Right renal pelvis (tissue), 4 donors: ENCODE measurements around the gene LRRFIP1. TPM values are rescaled to one million over a fixed set of nuclear protein-coding genes. Genes with fewer than 3 reads are reported as not detected.
"Not testable (repeated sequence)": the region's sequence is repeated elsewhere in the genome, so short reads cannot be mapped to it uniquely, and the experiment has no call there.

Experiments used
- DNase-seq, 4 donors: peaks; one replicate each; pipeline ENCODE4 v3.0.0-alpha.2; 2013; ENCODE audit warnings: low read depth in 4 of 4, low spot score in 3 of 4, missing footprints in 1 of 4
- polyA plus RNA-seq, 4 donors: library from polyadenylated mRNA; unstranded; fragments of 120-200 nt; gene quantifications; one replicate each; pipeline ENCODE4 v1.2.1, GENCODE V29; 2013; ENCODE audit not compliant: insufficient read length in 4 of 4

Gene LRRFIP1
- polyA plus RNA-seq, 4 donors, result 76.4 to 97.5 (median 87.9) TPM

DNA sequence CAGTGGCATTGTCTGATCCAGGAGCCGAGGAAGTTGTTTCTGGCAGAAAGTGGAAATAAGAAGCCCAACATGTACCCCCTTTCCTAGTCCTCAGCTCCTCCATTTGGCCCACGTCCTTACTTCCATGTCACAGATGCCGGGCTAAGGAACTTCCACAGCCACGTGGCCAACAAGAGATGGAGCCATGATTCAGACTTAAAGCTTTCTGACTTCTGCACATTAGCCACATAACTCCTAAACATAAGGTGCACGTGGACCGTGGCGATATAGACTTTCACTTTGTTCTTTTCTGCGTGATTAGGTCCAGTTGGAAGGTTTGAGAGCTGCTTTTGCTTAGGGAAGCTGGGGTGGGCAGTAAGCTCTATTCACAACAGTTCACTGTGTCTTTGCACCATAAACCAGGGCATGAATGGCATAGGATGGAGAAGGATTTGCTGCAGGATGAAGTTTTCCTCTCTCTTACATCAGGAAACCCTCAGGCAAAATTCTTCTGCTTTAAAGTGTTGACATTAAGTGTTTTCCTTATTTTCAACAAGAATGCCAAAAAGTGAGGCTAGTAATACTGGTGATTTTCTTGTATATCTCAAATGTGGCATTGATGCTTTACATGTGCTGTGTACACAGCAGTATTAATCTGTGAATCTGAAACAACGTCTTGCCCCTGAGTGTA lies 109.9 kb downstream of the LRRFIP1 start:
- no peak for DNase-seq

DNA sequence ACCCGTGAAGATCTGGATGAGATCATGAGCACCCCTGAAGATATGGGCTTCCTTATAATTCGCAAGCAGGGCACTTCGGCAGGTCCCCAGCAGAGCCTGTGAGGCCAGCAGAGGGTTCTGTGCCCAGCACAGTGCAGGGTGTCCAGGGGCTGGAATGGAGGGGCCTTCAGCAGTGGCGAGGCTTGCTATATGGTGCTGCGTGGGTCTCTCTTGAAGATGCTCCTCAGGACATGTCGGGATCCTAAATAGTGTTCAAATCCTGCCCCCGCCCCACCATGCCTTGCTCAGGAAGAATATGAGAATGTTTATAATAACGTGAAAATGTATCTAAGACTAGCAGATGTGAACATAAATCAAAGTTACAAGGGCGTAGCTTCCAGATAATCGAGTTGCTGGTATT lies 110.9 kb downstream of the LRRFIP1 start:
- DNase-seq, result no peak

- no peak for DNase-seq
Measured at GRCh38 chr2:237739101-237739500, 111.7 kb downstream of the LRRFIP1 start.

GRCh38 chr2:237742191-237742590 lies 114.8 kb downstream of the LRRFIP1 start:
- DNase-seq, result no peak

DNA sequence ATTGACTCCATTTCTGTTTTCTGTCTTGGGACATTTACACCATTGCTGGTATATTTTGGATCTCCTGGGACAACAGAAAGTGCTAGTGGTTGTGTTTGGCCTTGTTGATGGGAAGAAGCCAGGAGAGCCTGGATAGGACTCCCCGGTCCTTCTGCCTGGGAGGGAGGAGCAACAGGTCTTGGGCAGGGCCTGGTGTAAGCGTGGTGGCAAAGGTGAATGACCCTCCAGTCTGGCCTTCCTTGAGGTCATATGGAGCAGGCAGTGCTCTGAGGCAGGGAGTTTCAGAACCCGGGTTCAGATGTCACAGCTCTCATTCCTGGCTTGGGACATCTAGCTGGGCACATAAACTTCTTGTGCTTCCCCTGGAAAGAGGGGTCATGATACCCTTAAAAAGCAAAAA lies 115.2 kb downstream of the LRRFIP1 start:
- no peak for DNase-seq

DNA sequence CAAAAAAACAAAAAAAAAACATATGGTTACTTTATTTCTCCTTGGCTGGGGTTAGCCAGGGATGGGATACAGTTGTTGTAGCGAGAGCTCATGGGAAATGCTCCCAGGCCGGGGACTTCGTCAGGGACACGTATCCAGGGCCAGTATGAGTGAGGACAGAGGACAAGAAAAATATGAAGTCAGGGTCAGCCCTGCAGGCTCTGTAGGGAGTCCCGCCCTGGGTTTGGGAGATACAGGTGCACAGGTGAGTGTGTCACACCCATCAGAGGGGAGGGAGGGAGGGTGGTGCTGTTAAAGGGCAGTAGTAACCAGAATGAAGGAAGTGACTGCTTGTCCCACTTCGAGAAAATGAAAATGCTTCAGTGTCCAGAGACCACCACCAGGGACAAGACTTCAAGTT lies 115.6 kb downstream of the LRRFIP1 start:
- DNase-seq, result no peak

GRCh38 chr2:237743561-237744269 lies 116.3 kb downstream of the LRRFIP1 start:
- no peak for DNase-seq

DNA sequence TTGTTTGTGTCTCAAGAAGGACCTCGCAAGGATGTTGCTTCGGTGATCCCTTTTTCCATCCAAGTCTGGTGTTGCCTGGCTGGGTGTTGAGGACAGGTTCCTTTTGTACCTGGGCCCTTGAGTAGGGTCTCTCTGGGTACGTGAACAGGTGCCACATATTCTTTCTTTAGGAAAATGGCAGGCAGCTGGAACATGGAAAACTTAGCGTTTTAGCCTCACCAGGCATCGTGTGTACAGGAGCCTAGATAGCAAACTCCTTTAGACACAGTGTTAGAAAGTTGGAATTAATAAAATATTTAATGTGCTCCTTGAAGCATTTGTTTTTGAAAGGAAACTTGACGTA lies 116.9 kb downstream of the LRRFIP1 start:
- DNase-seq, result no peak

DNA sequence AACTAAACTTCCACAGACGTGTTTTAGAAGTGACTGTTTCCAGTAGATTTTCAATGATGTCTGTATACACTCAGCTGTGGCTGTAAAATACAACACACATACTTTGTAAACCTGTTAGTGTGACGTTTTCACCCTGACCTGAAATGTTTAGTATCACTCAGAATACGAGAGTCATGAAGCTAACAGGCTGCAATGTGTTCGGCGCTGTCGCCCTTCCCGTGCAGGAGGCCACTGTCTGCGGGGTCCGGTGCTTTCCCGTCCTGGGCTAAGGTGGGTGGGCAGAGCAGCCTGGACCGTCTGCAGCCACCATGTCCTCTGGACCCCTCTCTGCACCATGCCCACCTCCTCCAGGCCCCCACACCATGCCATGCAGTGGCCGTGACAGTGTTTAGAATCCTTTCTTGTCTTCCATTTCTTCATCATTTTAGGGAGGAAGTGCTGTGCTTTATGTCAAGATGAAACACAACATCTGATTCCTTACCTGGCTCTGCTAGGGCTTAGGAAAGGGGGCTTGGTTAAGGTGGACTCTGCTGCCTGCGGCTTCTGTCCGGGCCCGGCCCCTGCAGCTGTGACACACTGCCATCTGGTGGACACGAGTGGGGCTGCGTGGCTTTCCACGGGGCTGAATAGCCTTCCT lies 117.3 kb downstream of the LRRFIP1 start:
- DNase-seq, result peak in 1 of 4 donors; percentile 60

DNA sequence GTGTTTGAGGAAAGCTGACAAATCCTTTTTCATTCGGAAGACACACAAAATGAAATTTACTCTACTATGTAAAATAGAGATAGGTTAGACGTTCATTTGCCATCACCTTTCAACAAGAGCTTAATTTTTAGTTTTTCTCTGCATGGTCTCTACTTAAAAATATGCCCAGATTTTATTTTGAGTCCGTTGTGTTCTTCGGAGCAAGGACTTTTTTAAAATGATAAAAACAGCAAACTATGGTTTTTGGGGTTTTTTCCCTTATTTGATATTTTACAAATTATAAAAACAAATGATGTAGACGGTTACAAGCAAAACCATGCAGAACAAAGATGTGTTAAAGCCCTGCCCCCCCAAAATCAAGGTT lies 117.8 kb downstream of the LRRFIP1 start:
- no peak for DNase-seq

DNA sequence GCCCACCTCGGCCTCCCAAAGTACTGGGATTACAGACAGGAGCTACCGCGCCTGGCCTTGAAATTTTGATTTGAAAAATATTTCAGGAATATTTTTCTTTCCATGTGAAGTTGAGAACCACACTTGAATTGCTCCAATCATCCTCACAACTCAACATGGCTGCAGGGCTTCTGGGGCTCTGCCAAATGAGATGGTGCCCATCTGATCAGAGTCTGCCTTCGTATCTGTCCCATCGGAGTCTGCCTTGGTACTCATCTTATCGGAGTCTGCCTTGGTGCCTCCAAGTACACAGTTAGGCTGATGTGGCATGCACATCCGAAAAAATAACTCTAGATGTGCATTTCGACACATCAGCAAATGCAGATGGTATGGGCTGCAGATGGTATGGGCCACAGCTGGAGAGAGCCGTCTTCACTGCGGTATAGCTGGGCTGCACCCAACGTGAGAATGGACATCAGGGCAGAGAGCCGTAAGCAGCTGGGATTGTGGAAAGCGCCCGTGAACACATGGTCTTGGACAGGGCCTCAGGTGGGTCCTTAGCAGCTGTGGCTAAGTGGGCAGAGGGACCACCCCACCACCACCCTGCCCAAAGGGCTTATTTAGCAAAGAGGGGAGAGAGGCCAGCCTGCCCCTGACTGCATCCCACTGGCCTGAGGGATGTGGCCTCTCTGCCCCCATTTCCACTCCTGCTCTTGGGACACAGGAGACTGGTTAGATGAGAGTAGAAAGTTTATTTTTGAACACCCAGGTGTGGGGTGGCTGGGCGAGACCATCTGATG lies 119.1 kb downstream of the LRRFIP1 start:
- DNase-seq, result no peak

GRCh38 chr2:237747189-237747588 lies 119.8 kb downstream of the LRRFIP1 start:
- DNase-seq, result no peak

DNA sequence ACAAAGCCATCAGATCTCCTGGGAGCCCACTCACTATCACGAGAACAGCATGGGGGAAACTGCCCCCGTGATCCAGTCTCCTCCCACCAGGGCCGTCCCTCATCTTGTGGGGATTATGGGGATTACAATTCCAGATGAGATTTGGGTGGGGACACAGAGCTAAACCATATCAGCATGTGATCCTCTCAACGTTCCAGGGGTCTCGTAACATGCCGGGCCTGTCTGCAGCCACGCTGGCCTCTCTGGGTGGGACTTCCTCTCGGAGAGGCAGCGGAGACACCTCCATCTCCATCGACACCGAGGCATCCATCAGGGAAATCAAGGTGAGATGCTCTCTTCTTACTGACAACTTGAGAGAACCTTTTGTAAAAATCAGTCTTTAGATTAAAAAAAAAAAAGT lies 121.6 kb downstream of the LRRFIP1 start:
- no peak for DNase-seq

DNA sequence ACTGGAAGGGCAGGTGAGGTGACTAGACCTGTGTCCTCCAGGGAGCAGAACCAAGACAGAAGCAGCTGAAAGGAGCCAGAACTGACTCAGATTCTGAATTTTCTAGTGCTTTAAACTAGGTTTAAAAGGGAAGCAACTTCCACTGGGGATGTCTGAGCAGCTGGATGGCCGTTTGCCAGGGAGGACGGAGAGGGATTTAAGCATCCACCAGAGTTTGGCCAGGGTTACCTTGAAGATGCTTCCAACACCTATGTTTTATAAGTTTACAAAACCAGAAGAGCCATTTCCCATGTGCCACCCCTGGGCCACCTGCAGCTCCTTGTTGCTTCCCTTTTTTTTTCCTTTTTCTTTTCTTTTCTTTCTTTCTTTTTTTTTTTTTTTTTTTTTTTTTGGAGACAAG lies 122.6 kb downstream of the LRRFIP1 start:
- DNase-seq, result no peak

GRCh38 chr2:237750441-237750840 lies 123.1 kb downstream of the LRRFIP1 start:
- not testable (repeated sequence) for DNase-seq

DNA sequence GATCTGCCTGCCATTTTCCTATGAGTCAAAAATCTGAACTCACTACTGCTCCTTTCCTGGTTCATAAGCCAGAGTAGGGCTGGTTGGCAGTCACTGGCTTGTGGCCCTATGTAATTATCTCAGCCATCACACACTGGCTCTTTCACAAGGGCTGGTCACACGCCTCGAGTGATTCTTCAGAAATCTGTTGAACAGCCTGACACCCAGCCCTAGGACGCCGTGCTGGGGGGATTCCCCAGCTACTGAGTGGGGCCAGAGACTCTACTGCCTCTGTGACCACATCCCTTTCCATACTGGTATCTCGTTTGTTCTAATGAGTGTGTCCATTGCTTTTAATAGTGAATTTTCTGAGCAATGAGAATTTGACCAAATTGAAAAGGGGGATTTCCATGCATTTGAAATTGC lies 125.4 kb downstream of the LRRFIP1 start:
- no peak for DNase-seq

DNA sequence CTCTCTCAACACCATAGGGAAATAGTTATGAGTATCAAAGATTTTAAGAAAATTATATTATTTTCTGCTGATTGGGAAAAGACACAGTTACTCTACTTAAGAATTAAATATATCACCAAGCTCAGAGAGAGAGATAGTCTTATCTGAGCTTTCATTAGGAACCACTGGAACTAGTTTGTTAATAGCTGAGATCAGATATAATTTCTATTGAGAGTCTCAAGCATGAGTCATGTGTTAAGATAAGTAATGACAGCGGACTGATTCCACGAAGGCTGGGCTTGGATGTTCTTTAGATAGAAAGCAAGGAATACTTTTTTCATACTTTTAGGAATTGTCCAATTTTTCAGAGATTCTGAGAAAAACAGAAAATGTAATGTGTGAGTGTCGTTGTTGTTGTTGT lies 126.8 kb downstream of the LRRFIP1 start:
- no peak for DNase-seq

- no peak for DNase-seq
Measured at GRCh38 chr2:237754626-237755248, 127.3 kb downstream of the LRRFIP1 start.

- DNase-seq, result no peak
Measured at GRCh38 chr2:237757616-237758015, 130.2 kb downstream of the LRRFIP1 start.

GRCh38 chr2:237758185-237758584 lies 130.8 kb downstream of the LRRFIP1 start:
- DNase-seq, result no peak

- no peak for DNase-seq
Measured at GRCh38 chr2:237759176-237759575, 131.8 kb downstream of the LRRFIP1 start.
